H9 (cell line): Measurements from ENCODE around the gene LOXL1. TPM values are rescaled to one million over a fixed set of nuclear protein-coding genes. Genes with fewer than 3 reads are reported as not detected.
A peak's percentile ranks its signal among the peaks of the same experiment; 100 is the strongest.

ENCODE experiments used
- DNase-seq: peaks from one replicate; pipeline ENCODE4 v3.0.0-alpha.2; 2017
- H2AFZ ChIP-seq: one replicate; pipeline ENCODE4 v1.6.1; 2013; ENCODE audit warnings: mild to moderate bottlenecking, low read length, control low read depth, moderate library complexity
- H2AK5ac ChIP-seq: 2 replicates; pipeline ENCODE4 v1.6.1; 2013; ENCODE audit warnings: low read length, control low read depth, mixed read lengths; ENCODE audit not compliant: insufficient read length
- H2BK120ac ChIP-seq: one replicate; pipeline ENCODE4 v1.6.1; 2013; ENCODE audit warnings: low read depth, mild to moderate bottlenecking, low read length, control low read depth, inconsistent platforms; ENCODE audit not compliant: poor library complexity, severe bottlenecking
- H2BK12ac ChIP-seq: 2 replicates; pipeline ENCODE4 v1.6.1; 2013; ENCODE audit warnings: low read length, control low read depth, mixed read lengths, low read depth; ENCODE audit not compliant: insufficient read length
- H2BK15ac ChIP-seq: 2 replicates; pipeline ENCODE4 v1.6.1; 2013; ENCODE audit warnings: low read depth, low read length, control low read depth
- H2BK20ac ChIP-seq: one replicate; pipeline ENCODE4 v1.6.1; 2013; ENCODE audit warnings: low read depth, mild to moderate bottlenecking, low read length, control low read depth, inconsistent platforms; ENCODE audit not compliant: poor library complexity, severe bottlenecking
- H2BK5ac ChIP-seq: 2 replicates; pipeline ENCODE4 v1.6.1; 2013; ENCODE audit warnings: low read length, control low read depth, mixed read lengths; ENCODE audit not compliant: insufficient read length
- H3K14ac ChIP-seq: 2 replicates; pipeline ENCODE4 v1.6.1; 2013; ENCODE audit warnings: low read length, control low read depth; ENCODE audit not compliant: insufficient read depth
- H3K18ac ChIP-seq: 2 replicates; pipeline ENCODE4 v1.6.1; 2013; ENCODE audit warnings: low read depth, mild to moderate bottlenecking, mixed read lengths, low read length, control low read depth; ENCODE audit not compliant: insufficient read length
- H3K23ac ChIP-seq: 2 replicates; pipeline ENCODE4 v1.6.1; 2013; ENCODE audit warnings: low read length, control low read depth, mixed read lengths, low read depth; ENCODE audit not compliant: insufficient read length
- H3K23me2 ChIP-seq: 2 replicates; pipeline ENCODE4 v1.6.1; 2013; ENCODE audit warnings: low read depth, mild to moderate bottlenecking, mixed read lengths, low read length, control low read depth; ENCODE audit not compliant: insufficient read length, poor library complexity, severe bottlenecking
- H3K27ac ChIP-seq: 2 replicates; pipeline ENCODE4 v1.5.1; 2013; ENCODE audit warnings: low read length, control low read depth, mixed read lengths, low read depth; ENCODE audit not compliant: insufficient read length
- H3K27me3 ChIP-seq: 2 replicates; pipeline ENCODE4 v1.6.1; 2013; ENCODE audit warnings: low read length, control low read depth, inconsistent platforms; ENCODE audit not compliant: insufficient read depth
- H3K4ac ChIP-seq: 2 replicates; pipeline ENCODE4 v1.6.1; 2013; ENCODE audit warnings: low read depth, mild to moderate bottlenecking, control low read depth, inconsistent platforms, low read length, moderate library complexity
- H3K4me1 ChIP-seq: 2 replicates; pipeline ENCODE4 v1.6.1; 2013; ENCODE audit warnings: low read length, control low read depth, inconsistent platforms; ENCODE audit not compliant: insufficient read depth
- H3K4me2 ChIP-seq: 2 replicates; pipeline ENCODE4 v1.6.1; 2013; ENCODE audit warnings: low read length, control low read depth, mixed read lengths; ENCODE audit not compliant: insufficient read length, insufficient read depth
- H3K56ac ChIP-seq: 2 replicates; pipeline ENCODE4 v1.6.1; 2013; ENCODE audit warnings: low read depth, mild to moderate bottlenecking, mixed read lengths, low read length, control low read depth; ENCODE audit not compliant: insufficient read length
- H3K79me1 ChIP-seq: 2 replicates; pipeline ENCODE4 v1.6.1; 2013; ENCODE audit warnings: low read depth, mild to moderate bottlenecking, moderate library complexity, low read length, control low read depth, inconsistent platforms; ENCODE audit not compliant: insufficient read depth, poor library complexity, severe bottlenecking
- H3K79me2 ChIP-seq: 2 replicates; pipeline ENCODE4 v1.6.1; 2013; ENCODE audit warnings: low read length, control low read depth, inconsistent platforms; ENCODE audit not compliant: insufficient read depth
- H3K9ac ChIP-seq: 2 replicates; pipeline ENCODE4 v1.6.1; 2013; ENCODE audit warnings: low read length, control low read depth, mixed read lengths; ENCODE audit not compliant: insufficient read length; ENCODE audit errors: extremely low read depth
- H3K9me3 ChIP-seq: one replicate; pipeline ENCODE4 v1.6.1; 2013; ENCODE audit warnings: low read depth, low read length, inconsistent platforms; ENCODE audit not compliant: control insufficient read depth
- H3T11ph ChIP-seq: one replicate; pipeline ENCODE4 v1.6.1; 2013; ENCODE audit warnings: mild to moderate bottlenecking, low read length, control low read depth, inconsistent platforms
- H4K20me1 ChIP-seq: one replicate; pipeline ENCODE4 v1.6.1; 2013; ENCODE audit not compliant: control insufficient read depth, insufficient read length, insufficient read depth
- H4K5ac ChIP-seq: 2 replicates; pipeline ENCODE4 v1.6.1; 2013; ENCODE audit warnings: low read depth, mild to moderate bottlenecking, mixed read lengths, low read length, control low read depth; ENCODE audit not compliant: insufficient read length
- H4K8ac ChIP-seq: replicated peaks from 2 replicates; pipeline ENCODE4 v1.6.1; 2013; ENCODE audit warnings: low read length, control low read depth, mixed read lengths, low read depth; ENCODE audit not compliant: insufficient read length
- H4K91ac ChIP-seq: 2 replicates; pipeline ENCODE4 v1.6.1; 2013; ENCODE audit warnings: low read depth, mild to moderate bottlenecking, moderate library complexity, mixed read lengths, low read length, control low read depth; ENCODE audit not compliant: insufficient read length
- H3K27ac Mint-ChIP-seq, 3 experiments: 2 replicates in 2 of 3; 3 replicates in 1 of 3; pipeline ENCODE4 v1.8.0; 2020 to 2021; ENCODE audit warnings: mixed read lengths in 3 of 3, mild to moderate bottlenecking in 1 of 3, moderate library complexity in 1 of 3
- H3K27me3 Mint-ChIP-seq: 2 replicates; pipeline ENCODE4 v1.8.0; 2021; ENCODE audit warnings: low read depth, mild to moderate bottlenecking, moderate library complexity, mixed read lengths
- H3K36me3 Mint-ChIP-seq, 3 experiments: 2 replicates in 2 of 3; 3 replicates in 1 of 3; pipeline ENCODE4 v1.8.0; 2020 to 2021; ENCODE audit warnings: low read depth in 3 of 3, mixed read lengths in 3 of 3; ENCODE audit not compliant: insufficient read depth in 1 of 3
- H3K4me1 Mint-ChIP-seq, 2 experiments: 2 replicates each; pipeline ENCODE4 v1.8.0; 2020; ENCODE audit warnings: mixed read lengths in 2 of 2
- H3K4me3 Mint-ChIP-seq, 2 experiments: 2 replicates in 1 of 2; 3 replicates in 1 of 2; pipeline ENCODE4 v1.8.0; 2020 to 2021; ENCODE audit warnings: mild to moderate bottlenecking in 2 of 2, mixed read lengths in 2 of 2, moderate library complexity in 1 of 2
- H3K9me3 Mint-ChIP-seq, 2 experiments: 2 replicates in 1 of 2; 3 replicates in 1 of 2; pipeline ENCODE4 v1.8.0; 2020; ENCODE audit warnings: mild to moderate bottlenecking in 2 of 2, mixed read lengths in 2 of 2, moderate library complexity in 1 of 2
- whole genome bisulfite sequencing: extraction: QIAGEN DNeasy Blood & Tissue Kit; methylation state at CpG from one replicate; pipeline ENCODE4 v1.1.7; 2013; ENCODE audit warnings: missing lambda C conversion rate, low lambda C conversion rate, mixed read lengths; ENCODE audit not compliant: insufficient read length; ENCODE audit errors: extremely low coverage; 5-methylcytosine and 5-hydroxymethylcytosine counted together
- total RNA-seq: library from RNA; stranded (reverse); gene quantifications from 2 replicates; pipeline ENCODE4 v1.2.1, GENCODE V29; 2021
- TF ChIP-seq, protein P1 (sequence below): fragments of 200-600 bp; sonication (generic); conservative IDR thresholded peaks from 3 replicates; pipeline ENCODE4 v1.8.0; 2021; ENCODE audit warnings: antibody characterized with exemption, mild to moderate bottlenecking

The LOXL1 gene
- total RNA-seq, 1 experiment from 2014 or later = 9.1 TPM

DNA sequence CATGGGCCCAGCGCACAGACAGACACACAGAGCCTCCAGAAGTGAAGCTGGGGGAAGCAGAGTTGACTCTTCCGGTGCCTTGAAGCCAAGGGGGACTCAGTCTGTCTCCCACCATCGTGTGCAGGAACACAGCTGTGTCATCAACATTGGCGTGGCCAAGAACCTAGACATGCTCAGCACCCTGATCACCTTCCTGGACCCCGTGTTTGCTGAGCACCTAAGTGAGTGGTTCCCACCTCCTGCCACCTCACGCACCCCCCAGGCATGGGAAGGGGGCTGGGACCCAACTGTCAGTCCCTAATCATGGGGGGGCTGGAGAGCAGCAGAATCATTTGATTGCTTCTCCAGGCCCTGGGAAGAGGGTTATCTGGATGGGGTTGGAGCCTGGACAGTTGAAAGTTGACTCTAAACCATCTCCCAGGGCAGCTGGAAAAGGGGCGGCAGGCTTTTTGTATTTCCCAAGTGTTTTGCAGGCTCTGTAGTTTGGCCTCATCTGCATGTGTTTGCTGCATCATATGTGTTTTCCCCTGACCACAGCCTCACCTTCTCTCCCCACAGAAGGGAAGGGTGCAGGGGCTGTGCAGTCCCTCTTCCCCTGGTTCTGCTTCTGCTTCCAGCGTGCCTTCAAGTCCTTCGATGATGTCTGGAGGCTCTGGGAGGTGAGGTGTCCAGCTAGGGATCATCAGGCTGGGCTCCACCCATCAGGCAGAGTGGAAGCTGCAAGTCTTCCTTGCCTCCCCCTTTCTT is 40.1 kb upstream of the LOXL1 start:
- H3K9me3 ChIP-seq = no peaks in the 10 kb centered on the region
- Mint-ChIP-seq H3K27ac (no peak overlapping the region), H3K4me3 (no peak overlapping the region), H3K9me3 (no peaks in the 10 kb centered on the region; a peak in 1 of 5 replicates), H3K36me3 (no peaks in the 10 kb centered on the region), H3K4me1 (peaks cover 3 to 8% of the 10 kb centered on the region in 2 experiments; a peak in 2 of 4 replicates), H3K27me3 (peaks cover 27% of the 10 kb centered on the region)
- TF ChIP-seq, protein P1, sequence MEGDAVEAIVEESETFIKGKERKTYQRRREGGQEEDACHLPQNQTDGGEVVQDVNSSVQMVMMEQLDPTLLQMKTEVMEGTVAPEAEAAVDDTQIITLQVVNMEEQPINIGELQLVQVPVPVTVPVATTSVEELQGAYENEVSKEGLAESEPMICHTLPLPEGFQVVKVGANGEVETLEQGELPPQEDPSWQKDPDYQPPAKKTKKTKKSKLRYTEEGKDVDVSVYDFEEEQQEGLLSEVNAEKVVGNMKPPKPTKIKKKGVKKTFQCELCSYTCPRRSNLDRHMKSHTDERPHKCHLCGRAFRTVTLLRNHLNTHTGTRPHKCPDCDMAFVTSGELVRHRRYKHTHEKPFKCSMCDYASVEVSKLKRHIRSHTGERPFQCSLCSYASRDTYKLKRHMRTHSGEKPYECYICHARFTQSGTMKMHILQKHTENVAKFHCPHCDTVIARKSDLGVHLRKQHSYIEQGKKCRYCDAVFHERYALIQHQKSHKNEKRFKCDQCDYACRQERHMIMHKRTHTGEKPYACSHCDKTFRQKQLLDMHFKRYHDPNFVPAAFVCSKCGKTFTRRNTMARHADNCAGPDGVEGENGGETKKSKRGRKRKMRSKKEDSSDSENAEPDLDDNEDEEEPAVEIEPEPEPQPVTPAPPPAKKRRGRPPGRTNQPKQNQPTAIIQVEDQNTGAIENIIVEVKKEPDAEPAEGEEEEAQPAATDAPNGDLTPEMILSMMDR = no peak
- no peak overlapping the region for H3K18ac ChIP-seq
- no peak overlapping the region for H2AK5ac ChIP-seq
- H4K20me1 ChIP-seq = no peaks in the 10 kb centered on the region
- no peak overlapping the region for H4K5ac ChIP-seq
- H3K23me2 ChIP-seq = no peaks in the 10 kb centered on the region
- no peaks in the 10 kb centered on the region for H3K4me1 ChIP-seq
- H2BK120ac ChIP-seq = no peak overlapping the region
- no peak overlapping the region for H3K4ac ChIP-seq
- H3K14ac ChIP-seq = no peak overlapping the region; the same call in 1 of the 2 replicates
- no peak overlapping the region for H2BK15ac ChIP-seq
- H3K56ac ChIP-seq = no peak overlapping the region
- no peak overlapping the region for H3T11ph ChIP-seq
- no peaks in the 10 kb centered on the region for H3K27me3 ChIP-seq
- peak; percentile 10 for DNase-seq
- H4K91ac ChIP-seq = no peak overlapping the region
- no peak overlapping the region for H2BK12ac ChIP-seq
- H3K9ac ChIP-seq = no peak overlapping the region
- H2BK5ac ChIP-seq = no peak overlapping the region
- H3K23ac ChIP-seq = no peak overlapping the region
- no peak overlapping the region for H3K27ac ChIP-seq
- no peak overlapping the region for H4K8ac ChIP-seq
- no peaks in the 10 kb centered on the region for H3K79me1 ChIP-seq
- no CpG with 5 or more reads among the region's 9 CpGs for WGBS
- H3K79me2 ChIP-seq = no peaks in the 10 kb centered on the region
- H3K4me2 ChIP-seq = no peak overlapping the region
- H2BK20ac ChIP-seq = no peak overlapping the region
- no peak overlapping the region for H2AFZ ChIP-seq
